GM18499 (cell line): ENCODE data around the gene PARD3.

Source experiments
- ATAC-seq: cut with Tn5 transposase; IDR thresholded peaks from one replicate; pipeline ENCODE4 v1.9.1; 2021; ENCODE audit warnings: moderate number of reproducible peaks; ENCODE audit not compliant: insufficient read depth, unreplicated experiment

The PARD3 gene

GRCh38 chr10:34565934-34566333 lies 249.2 kb downstream of the PARD3 start:
- no peak for ATAC-seq

- no peak for ATAC-seq
Observed at GRCh38 chr10:34558093-34558583, 257.0 kb downstream of the PARD3 start.

GRCh38 chr10:34557173-34557572 lies 257.9 kb downstream of the PARD3 start:
- ATAC-seq, result no peak

DNA sequence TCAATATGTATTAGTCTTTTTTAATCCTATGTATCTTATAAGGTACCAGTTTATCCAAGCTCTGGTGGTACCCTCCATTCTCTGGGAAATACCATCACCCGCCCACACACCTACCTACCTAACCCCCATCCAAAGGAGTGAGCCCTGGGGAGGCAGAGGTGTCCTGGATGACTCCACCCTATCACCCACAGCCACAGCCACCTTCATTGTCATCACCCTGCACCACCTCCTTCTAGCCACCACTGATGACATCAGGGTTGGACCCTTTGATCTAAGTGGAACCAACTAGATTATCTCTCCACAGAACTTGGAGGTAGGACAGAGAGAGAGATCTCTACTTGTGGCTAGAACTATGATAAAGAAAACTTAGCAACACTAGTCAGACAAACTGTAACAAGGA lies 259.4 kb downstream of the PARD3 start:
- no peak for ATAC-seq

- no peak for ATAC-seq
Observed at GRCh38 chr10:34553747-34554146, 261.3 kb downstream of the PARD3 start.

DNA sequence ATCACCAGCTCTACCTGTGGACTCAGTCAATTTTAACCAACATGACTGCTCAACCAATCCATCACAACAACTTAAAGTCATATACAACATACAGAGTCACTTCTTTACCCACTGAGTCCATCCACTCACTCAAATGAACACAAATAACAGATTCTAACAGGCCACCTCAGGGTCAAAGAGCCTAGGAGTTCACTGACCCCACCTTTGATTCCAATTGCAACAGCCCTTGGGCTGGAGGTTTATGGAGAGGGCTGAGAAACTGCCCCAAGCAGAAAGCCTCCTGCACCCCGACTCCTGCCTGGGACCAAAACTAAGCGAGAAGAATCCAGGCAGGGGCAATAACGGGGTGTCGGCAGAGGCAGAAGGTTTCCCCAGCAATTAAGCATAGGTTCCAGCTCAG lies 263.8 kb downstream of the PARD3 start:
- ATAC-seq, result no peak

DNA sequence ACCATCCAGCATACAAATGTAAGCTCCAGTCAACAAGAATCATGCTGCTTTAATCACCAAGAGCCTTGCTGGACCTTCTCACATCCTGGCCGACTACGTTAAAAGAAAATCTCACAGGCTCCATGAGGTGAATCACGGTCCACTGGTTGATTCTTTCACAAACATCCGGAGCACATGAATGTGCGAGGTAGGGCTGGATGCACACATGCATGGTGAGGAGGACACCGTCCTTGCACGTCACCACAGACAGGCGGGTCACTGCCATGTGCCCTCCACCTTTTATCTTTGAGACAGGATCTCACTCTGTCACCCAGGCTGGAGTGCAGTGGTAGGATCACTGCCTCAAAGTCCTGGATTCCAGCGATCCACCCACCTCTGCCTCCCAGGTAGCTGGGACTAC lies 265.1 kb downstream of the PARD3 start:
- no peak for ATAC-seq

DNA sequence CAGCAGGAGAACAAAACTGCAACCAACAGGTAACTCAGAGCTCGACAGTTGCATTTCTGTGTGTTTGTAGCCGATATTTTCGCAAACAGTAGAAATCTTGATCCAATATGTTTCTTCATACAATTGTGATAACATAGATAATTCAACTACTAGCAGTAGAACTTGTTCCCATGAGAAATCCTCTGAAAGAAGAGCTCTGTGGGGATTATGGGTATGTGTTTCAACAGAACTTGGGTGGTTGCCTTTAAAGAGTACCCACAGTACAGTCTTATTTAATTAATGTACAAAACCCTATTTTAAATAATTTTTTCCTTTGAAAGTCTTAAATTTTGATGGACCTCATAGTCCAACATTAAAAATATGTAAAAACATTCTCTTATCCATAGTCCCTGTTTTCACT lies 266.1 kb downstream of the PARD3 start:
- no peak for ATAC-seq

DNA sequence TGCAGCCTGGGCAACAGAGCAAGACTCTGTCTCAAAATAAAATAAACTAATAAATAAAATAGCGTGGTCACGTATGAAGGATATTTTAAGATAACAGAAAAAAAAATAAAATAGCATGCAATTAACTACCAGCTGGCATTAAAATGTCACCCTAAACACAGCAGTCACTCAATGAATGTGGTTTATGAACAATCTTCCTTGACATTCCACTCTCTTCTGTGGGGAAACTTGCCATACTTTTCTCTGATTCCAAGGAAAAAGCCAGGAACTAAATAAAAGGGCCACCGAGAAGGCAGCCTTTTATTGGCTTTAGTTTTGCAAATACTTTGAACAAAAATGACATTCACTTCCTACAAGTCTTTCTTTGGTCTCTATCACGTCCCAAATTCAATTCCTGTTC lies 266.6 kb downstream of the PARD3 start:
- no peak for ATAC-seq

DNA sequence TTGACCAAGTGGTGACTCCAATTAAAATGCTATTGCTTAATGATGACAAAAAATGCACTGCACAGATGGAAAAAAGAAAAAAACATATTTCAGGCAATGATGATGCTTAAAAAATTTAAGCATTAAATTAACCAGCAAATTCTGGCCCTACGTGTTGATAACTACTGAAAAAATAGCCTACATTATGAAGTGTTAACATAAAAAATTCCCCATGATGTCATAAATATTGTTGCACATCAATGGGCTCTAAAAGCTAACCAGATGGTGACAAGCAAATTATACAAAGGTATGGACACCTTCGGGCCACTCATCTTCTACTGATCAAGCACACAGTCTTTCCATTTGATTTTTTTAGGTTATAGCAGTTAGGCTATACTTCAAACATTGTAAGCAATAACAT lies 267.4 kb downstream of the PARD3 start:
- no peak for ATAC-seq

DNA sequence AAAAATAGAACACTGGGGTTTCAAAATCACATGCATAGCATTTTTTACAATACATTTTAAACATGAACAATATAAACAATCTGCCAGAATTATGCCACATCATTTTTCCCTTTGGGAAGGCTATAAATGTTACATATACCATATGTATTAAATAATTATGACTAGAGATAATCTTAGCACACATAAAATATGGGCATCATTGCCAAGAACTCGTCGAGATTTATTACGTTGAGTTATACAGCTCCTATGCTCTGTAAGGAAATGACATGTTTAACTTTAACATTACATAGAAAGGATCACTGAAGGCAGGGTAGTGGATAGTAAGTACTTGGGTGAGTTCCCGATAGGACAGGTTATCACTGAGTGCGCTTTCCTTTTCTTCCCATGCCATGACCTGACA lies 267.8 kb downstream of the PARD3 start:
- no peak for ATAC-seq

- no peak for ATAC-seq
Observed at GRCh38 chr10:34544400-34544799, 270.7 kb downstream of the PARD3 start.

- ATAC-seq, result no peak
Observed at GRCh38 chr10:34543716-34544115, 271.4 kb downstream of the PARD3 start.

GRCh38 chr10:34540492-34540891 lies 274.6 kb downstream of the PARD3 start:
- no peak for ATAC-seq

GRCh38 chr10:34539533-34540315 lies 275.4 kb downstream of the PARD3 start:
- ATAC-seq, result peak; percentile 40

GRCh38 chr10:34538281-34538829 lies 276.7 kb downstream of the PARD3 start:
- peak; percentile 35 for ATAC-seq

DNA sequence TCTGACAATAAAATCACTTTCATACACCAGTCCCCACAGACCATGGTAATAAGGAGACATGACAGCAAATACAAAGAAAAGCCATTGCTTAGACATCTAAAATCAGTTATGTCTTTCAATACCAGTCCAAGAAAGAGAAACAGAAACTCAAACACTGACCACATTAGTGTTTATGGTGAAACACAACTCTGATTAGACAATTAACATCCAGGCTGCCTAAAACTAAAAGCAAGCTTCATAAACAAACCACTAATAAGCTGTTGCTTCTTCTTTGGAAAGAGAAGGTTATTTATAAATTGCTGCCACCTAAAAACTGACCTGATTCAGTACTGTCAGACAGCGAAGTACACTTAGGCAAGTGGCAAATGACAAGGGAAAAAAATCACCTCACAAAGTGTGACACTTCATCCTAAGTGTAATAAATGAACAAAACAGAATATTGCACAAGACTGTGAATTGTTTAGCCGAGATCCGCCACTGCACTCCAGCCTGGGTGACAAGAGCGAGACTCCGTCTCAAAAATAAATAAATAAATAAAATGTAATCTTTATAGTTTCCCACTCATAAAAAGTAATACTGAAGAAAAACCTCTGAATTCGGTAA lies 277.4 kb downstream of the PARD3 start:
- peak; percentile 73 for ATAC-seq

- ATAC-seq, result no peak
Observed at GRCh38 chr10:34535872-34536271, 279.2 kb downstream of the PARD3 start.

DNA sequence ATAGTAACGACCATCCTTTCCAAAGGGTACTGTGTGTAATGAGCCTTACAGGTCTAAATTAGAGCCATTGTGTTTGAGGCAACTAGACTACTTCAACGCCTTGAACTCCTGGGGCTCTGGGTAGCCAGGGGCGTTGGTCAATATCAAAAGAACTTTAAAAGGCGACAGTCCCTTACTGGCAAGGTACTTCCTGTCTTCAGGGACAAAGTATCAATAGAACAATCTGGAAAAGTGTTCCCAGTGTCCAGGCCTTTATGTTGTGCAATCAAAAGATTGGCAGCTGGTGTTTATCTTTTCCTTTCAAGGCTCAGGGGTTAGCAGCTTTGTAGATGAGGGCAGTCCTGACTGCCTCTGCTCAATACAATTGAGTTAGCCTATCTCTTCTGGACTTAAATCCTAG lies 284.3 kb downstream of the PARD3 start:
- ATAC-seq, result no peak

GRCh38 chr10:34528320-34528719 lies 286.8 kb downstream of the PARD3 start:
- ATAC-seq, result peak; percentile 48
